ENCODE data around the gene ME3.

GRCh38 chr11:86449993-86450629 lies 222.3 kb downstream of the ME3 start:
- TF ChIP-seq CTCF (IDR thresholded peaks at IDR 0.05): no peak
- TF ChIP-seq SIN3A (IDR thresholded peaks at IDR 0.05; ENCODE audit: borderline replicate concordance, insufficient read depth, low read depth, low read length): no peak
- TF ChIP-seq POLR2AphosphoS5 (IDR thresholded peaks at IDR 0.05; ENCODE audit: low read depth, low read length): no peak
